A549 (cell line): ENCODE results near the gene ENTPD8. TPM values are rescaled to one million over a fixed set of nuclear protein-coding genes. Genes with fewer than 3 reads are reported as not detected.
A peak's percentile ranks its signal among the peaks of the same experiment; 100 is the strongest.

Source experiments
- ATAC-seq, 2 experiments: fragments of 200-7000 bp in 1 of 2; fragments of >200 bp in 1 of 2; cut with Nextera tagmentation in 1 of 2; cut with Tn5 transposase in 1 of 2; 3 replicates each; pipeline versions ENCODE4 v1.8.0 to v1.9.1; 2018 to 2020; ENCODE audit warnings: mild to moderate bottlenecking in 1 of 2, moderate library complexity in 1 of 2
- CTCF ChIA-PET: fragments of 300-600 bp; sonication (Branson Sonifier 250); formaldehyde crosslinking; extraction: SDS; loops from one replicate; lab custom pipeline; 2021; ENCODE audit warnings: antibody characterized with exemption, inconsistent platforms; lab: Yijun Ruan, JAX
- POLR2A ChIA-PET: fragments of 350-600 bp; formaldehyde crosslinking; extraction: SDS; loops from one replicate; lab custom pipeline; 2021; ENCODE audit warnings: antibody characterized with exemption, inconsistent platforms; lab: Yijun Ruan, JAX
- DNase-seq, 2 experiments: peaks; one replicate each; pipeline versions ENCODE4 v3.0.0 to v3.0.0-alpha.2; 2011 to 2016; ENCODE audit warnings: low read depth in 1 of 2, low spot score in 1 of 2
- FAIRE-seq: peaks from 2 replicates; lab custom pipeline; 2011; peaks lifted over from hg19 to GRCh38; lab: Jason Lieb, UNC
- H3K27ac ChIP-seq, 2 experiments: fragments of >200 bp; sonication (Bioruptor Twin); formaldehyde crosslinking; 3 replicates each; pipeline ENCODE4 v1.5.1; 2016 to 2017
- H3K4me1 ChIP-seq: fragments of >200 bp; sonication (Bioruptor Twin); formaldehyde crosslinking; 3 replicates; pipeline ENCODE4 v1.6.1; 2016
- H3K4me2 ChIP-seq: fragments of >200 bp; sonication (Bioruptor Twin); formaldehyde crosslinking; 3 replicates; pipeline ENCODE4 v1.6.1; 2016
- H3K4me3 ChIP-seq: fragments of >200 bp; sonication (Bioruptor Twin); formaldehyde crosslinking; 3 replicates; pipeline ENCODE4 v1.5.1; 2016
- H3K9me3 ChIP-seq: fragments of >200 bp; sonication (Bioruptor Twin); formaldehyde crosslinking; 3 replicates; pipeline ENCODE4 v1.6.1; 2016
- CEBPB ChIP-seq, 2 experiments: fragments of >200 bp in 1 of 2; sonication (Bioruptor Twin) in 1 of 2; formaldehyde crosslinking in 1 of 2; IDR thresholded peaks; 2 replicates each; pipeline ENCODE4 v1.6.1; 2012 to 2016
- FOSB ChIP-seq: fragments of 250-450 bp; sonication (Bioruptor Pico); IDR thresholded peaks from 2 replicates; pipeline ENCODE4 v1.5.0; 2020; ENCODE audit warnings: mild to moderate bottlenecking, moderate library complexity
- FOSL2 ChIP-seq, 2 experiments: fragments of 450-650 bp in 1 of 2; fragments of >200 bp in 1 of 2; sonication (Bioruptor Twin) in 1 of 2; formaldehyde crosslinking; IDR thresholded peaks; 2 replicates each; pipeline versions ENCODE4 v1.5.0 to v1.6.1; 2016 to 2020; ENCODE audit warnings: mild to moderate bottlenecking in 1 of 2, moderate library complexity in 1 of 2
- GATA3 ChIP-seq: IDR thresholded peaks from 2 replicates; pipeline ENCODE4 v1.6.1; 2012; ENCODE audit warnings: borderline replicate concordance
- HEYL ChIP-seq: fragments of 250-450 bp; sonication (Bioruptor Pico); IDR thresholded peaks from 2 replicates; pipeline ENCODE4 v1.8.0; 2021; ENCODE audit warnings: mild to moderate bottlenecking, moderate library complexity
- JUN ChIP-seq, 2 experiments: fragments of >200 bp; sonication (Bioruptor Twin); formaldehyde crosslinking; IDR thresholded peaks; 2 replicates in 1 of 2; 3 replicates in 1 of 2; pipeline ENCODE4 v1.6.1; 2016 to 2017
- KDM1A ChIP-seq: fragments of 200-600 bp; sonication (generic); IDR thresholded peaks from 2 replicates; pipeline ENCODE4 v1.6.1; 2016; ENCODE audit warnings: low read depth, mild to moderate bottlenecking
- MAZ ChIP-seq: fragments of 150-350 bp; IDR thresholded peaks from 2 replicates; pipeline ENCODE4 v1.6.1; 2014; ENCODE audit warnings: antibody characterized with exemption, low read depth, low read length, borderline replicate concordance
- MYC ChIP-seq: IDR thresholded peaks from 2 replicates; pipeline ENCODE4 v1.6.1; 2012; ENCODE audit warnings: mild to moderate bottlenecking, inconsistent platforms, low read length, improper control_type of control experiment, borderline replicate concordance
- POLR2AphosphoS2 ChIP-seq: conservative IDR thresholded peaks from 2 replicates; pipeline ENCODE4 v1.6.1; 2012; ENCODE audit warnings: low read length, improper control_type of control experiment, inconsistent platforms
- RARB ChIP-seq: fragments of 250-450 bp; sonication (Bioruptor Pico); IDR thresholded peaks from 2 replicates; pipeline ENCODE4 v1.8.0; 2021; ENCODE audit warnings: mild to moderate bottlenecking, moderate library complexity
- ZC3H11A ChIP-seq: fragments of 450-650 bp; IDR thresholded peaks from 2 replicates; pipeline ENCODE4 v1.6.1; 2014; ENCODE audit warnings: antibody characterized with exemption, mild to moderate bottlenecking
- WGBS: methylation state at CpG from one replicate; pipeline ENCODE4 v1.1.6; 2017; ENCODE audit errors: missing lambda C conversion rate; 5-methylcytosine and 5-hydroxymethylcytosine counted together
- polyA plus RNA-seq, 4 experiments: library from polyadenylated mRNA; depleted of rRNA in 3 of 4; stranded (reverse); fragments of >200 nt; fragmentation: RNase III in 1 of 4; extraction: RNeasy Plus Mini Kit Qiagen cat#74134 plus additional on column Dnase treatment in 1 of 4; gene quantifications; 2 replicates in 3 of 4; 3 replicates in 1 of 4; pipeline ENCODE4 v1.2.3, GENCODE V29; 2011 to 2017
- TF ChIP-seq, protein P1 (sequence below): fragments of >200 bp; sonication (Bioruptor Twin); formaldehyde crosslinking; IDR thresholded peaks from 2 replicates; pipeline ENCODE4 v1.6.1; 2016
- TF ChIP-seq, protein P2 (sequence below): IDR thresholded peaks from 2 replicates; pipeline ENCODE4 v1.6.1; 2012
- TF ChIP-seq, protein P3 (sequence below): IDR thresholded peaks from 2 replicates; pipeline ENCODE4 v1.6.1; 2012; ENCODE audit warnings: low read depth, borderline replicate concordance
- TF ChIP-seq, protein P4 (sequence below): fragments of 200-600 bp; sonication (generic); IDR thresholded peaks from 2 replicates; pipeline ENCODE4 v1.6.1; 2016; ENCODE audit warnings: antibody characterized with exemption, mild to moderate bottlenecking, moderate library complexity
- TF ChIP-seq, protein P5 (sequence below): fragments of >200 bp; sonication (Bioruptor Twin); formaldehyde crosslinking; IDR thresholded peaks from 3 replicates; pipeline ENCODE4 v1.6.1; 2016
- TF ChIP-seq, protein P6 (sequence below): fragments of 250-450 bp; sonication (Bioruptor Pico); IDR thresholded peaks from 2 replicates; pipeline ENCODE4 v1.5.0; 2021; ENCODE audit warnings: mild to moderate bottlenecking, moderate library complexity, borderline replicate concordance

Gene ENTPD8
- polyA plus RNA-seq, 2 of the 4 experiments (the other 2 are of a cell fraction): 0.18 to 0.36 TPM

DNA sequence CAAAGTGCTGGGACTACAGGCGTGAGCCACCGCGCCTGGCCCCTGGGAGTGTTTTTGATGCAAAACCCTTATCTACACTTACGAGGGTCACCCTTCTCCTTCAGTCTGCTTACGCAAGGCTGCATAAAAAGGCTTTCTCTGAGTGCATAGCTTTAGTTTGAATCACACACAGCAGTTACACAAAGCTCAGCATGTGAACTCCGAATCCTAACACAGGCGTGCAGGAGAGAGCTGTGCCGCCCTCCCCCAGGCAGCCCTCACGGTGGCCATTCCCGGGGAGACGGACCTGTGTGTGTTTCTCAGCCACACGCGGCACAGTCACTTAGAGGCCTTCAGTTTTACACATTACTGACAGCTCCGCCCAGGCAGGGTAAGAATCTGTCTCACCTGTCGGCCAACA, 44.9 kb downstream of the ENTPD8 start:
- H3K9me3 ChIP-seq: no peaks in the 10 kb centered on the region
- TF ChIP-seq, protein P1, sequence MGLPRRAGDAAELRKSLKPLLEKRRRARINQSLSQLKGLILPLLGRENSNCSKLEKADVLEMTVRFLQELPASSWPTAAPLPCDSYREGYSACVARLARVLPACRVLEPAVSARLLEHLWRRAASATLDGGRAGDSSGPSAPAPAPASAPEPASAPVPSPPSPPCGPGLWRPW: no peak
- TF ChIP-seq, protein P2, sequence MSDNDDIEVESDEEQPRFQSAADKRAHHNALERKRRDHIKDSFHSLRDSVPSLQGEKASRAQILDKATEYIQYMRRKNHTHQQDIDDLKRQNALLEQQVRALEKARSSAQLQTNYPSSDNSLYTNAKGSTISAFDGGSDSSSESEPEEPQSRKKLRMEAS: peak; percentile 47; the same call in 1 of the 2 replicates
- TF ChIP-seq CEBPB (IDR thresholded peaks at IDR 0.05) (peak; percentile 25 to 86; a peak in 3 of 4 replicates), FOSL2 (IDR thresholded peaks at IDR 0.05) (no peak), FOSL2 (CRISPR knock-in tag; IDR thresholded peaks at IDR 0.05) (peak; percentile 45), JUN (IDR thresholded peaks at IDR 0.05) (no peak)
- TF ChIP-seq, protein P3, sequence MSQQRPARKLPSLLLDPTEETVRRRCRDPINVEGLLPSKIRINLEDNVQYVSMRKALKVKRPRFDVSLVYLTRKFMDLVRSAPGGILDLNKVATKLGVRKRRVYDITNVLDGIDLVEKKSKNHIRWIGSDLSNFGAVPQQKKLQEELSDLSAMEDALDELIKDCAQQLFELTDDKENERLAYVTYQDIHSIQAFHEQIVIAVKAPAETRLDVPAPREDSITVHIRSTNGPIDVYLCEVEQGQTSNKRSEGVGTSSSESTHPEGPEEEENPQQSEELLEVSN: no peak
- TF ChIP-seq, all 56 proteins: peak for 3
- Histone ChIP-seq H3K4me2 (peak overlapping the region; percentile 24; the same call in 1 of the 3 replicates), H3K4me3 (no peak overlapping the region), H3K4me1 (peaks cover 7% of the 10 kb centered on the region), H3K27ac (peak overlapping the region in 1 of 2 experiments; percentile 70; a peak in 3 of 6 replicates)
- WGBS: 44% methylated on average over 15 of the region's 15 CpGs
- FAIRE-seq (no peak), ATAC-seq (peak; percentile 80 to 87), DNase-seq (peak; percentile 31 to 71)
- ChIA-PET CTCF (interaction anchor here (0.7 to 3.0 kb wide), 5 partner anchors 12 to 150 kb away, joined by 3 to 12 read pairs (median 3); partner anchors contain the start of genes EXD3 and NOXA1), POLR2A (interaction anchor here (0.6 to 1.1 kb wide), 2 partner anchors 94 to 109 kb away, joined by 3 to 8 read pairs; partner anchors contain the start of gene NRARP)

DNA sequence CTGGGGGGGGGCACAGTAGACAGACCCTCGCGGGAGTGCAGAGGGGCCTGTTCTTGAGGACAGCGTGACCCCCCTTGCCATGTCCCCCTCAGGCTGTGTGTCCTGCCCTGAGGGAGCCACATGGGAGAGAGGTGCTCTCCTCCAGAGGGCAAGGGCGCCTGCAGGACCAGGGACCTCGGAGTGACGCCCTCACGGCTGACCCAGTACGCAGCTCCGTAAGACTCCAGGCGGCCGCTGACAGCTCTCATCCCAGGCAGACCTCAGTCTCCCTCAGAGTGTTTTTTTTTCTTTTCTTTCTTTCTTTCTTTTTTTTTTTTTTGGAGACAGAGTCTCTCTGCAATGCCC, 45.5 kb downstream of the ENTPD8 start:
- Histone ChIP-seq H3K27ac (peak overlapping the region in 1 of 2 experiments; percentile 70; a peak in 2 of 6 replicates), H3K4me3 (no peak overlapping the region), H3K4me1 (peaks cover 7% of the 10 kb centered on the region), H3K4me2 (0 out of 3 replicates have a peak overlapping the region, but pooled peaks have one; percentile 10), H3K9me3 (no peaks in the 10 kb centered on the region)
- no peak for DNase-seq
- peak in 1 of 2 experiments; percentile 14; a peak in 1 of 6 replicates for ATAC-seq
- POLR2A ChIA-PET: interaction anchor here (0.6 to 1.1 kb wide), 2 partner anchors 94 to 110 kb away, joined by 3 to 8 read pairs; partner anchors contain the start of gene NRARP
- no peak for FAIRE-seq
- no peak for TF ChIP-seq KDM1A
- TF ChIP-seq, protein P4, sequence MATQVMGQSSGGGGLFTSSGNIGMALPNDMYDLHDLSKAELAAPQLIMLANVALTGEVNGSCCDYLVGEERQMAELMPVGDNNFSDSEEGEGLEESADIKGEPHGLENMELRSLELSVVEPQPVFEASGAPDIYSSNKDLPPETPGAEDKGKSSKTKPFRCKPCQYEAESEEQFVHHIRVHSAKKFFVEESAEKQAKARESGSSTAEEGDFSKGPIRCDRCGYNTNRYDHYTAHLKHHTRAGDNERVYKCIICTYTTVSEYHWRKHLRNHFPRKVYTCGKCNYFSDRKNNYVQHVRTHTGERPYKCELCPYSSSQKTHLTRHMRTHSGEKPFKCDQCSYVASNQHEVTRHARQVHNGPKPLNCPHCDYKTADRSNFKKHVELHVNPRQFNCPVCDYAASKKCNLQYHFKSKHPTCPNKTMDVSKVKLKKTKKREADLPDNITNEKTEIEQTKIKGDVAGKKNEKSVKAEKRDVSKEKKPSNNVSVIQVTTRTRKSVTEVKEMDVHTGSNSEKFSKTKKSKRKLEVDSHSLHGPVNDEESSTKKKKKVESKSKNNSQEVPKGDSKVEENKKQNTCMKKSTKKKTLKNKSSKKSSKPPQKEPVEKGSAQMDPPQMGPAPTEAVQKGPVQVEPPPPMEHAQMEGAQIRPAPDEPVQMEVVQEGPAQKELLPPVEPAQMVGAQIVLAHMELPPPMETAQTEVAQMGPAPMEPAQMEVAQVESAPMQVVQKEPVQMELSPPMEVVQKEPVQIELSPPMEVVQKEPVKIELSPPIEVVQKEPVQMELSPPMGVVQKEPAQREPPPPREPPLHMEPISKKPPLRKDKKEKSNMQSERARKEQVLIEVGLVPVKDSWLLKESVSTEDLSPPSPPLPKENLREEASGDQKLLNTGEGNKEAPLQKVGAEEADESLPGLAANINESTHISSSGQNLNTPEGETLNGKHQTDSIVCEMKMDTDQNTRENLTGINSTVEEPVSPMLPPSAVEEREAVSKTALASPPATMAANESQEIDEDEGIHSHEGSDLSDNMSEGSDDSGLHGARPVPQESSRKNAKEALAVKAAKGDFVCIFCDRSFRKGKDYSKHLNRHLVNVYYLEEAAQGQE: no peak
- no peak for TF ChIP-seq HEYL (CRISPR knock-in tag)
- TF ChIP-seq RARB (CRISPR knock-in tag): no peak
- TF ChIP-seq MYC: no peak
- TF ChIP-seq, protein P3: no peak
- no peak for TF ChIP-seq MAZ
- TF ChIP-seq POLR2AphosphoS2: no peak
- TF ChIP-seq GATA3: no peak
- TF ChIP-seq, protein P5, sequence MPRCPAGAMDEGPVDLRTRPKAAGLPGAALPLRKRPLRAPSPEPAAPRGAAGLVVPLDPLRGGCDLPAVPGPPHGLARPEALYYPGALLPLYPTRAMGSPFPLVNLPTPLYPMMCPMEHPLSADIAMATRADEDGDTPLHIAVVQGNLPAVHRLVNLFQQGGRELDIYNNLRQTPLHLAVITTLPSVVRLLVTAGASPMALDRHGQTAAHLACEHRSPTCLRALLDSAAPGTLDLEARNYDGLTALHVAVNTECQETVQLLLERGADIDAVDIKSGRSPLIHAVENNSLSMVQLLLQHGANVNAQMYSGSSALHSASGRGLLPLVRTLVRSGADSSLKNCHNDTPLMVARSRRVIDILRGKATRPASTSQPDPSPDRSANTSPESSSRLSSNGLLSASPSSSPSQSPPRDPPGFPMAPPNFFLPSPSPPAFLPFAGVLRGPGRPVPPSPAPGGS: no peak
- no peak for TF ChIP-seq ZC3H11A
- TF ChIP-seq, protein P6, sequence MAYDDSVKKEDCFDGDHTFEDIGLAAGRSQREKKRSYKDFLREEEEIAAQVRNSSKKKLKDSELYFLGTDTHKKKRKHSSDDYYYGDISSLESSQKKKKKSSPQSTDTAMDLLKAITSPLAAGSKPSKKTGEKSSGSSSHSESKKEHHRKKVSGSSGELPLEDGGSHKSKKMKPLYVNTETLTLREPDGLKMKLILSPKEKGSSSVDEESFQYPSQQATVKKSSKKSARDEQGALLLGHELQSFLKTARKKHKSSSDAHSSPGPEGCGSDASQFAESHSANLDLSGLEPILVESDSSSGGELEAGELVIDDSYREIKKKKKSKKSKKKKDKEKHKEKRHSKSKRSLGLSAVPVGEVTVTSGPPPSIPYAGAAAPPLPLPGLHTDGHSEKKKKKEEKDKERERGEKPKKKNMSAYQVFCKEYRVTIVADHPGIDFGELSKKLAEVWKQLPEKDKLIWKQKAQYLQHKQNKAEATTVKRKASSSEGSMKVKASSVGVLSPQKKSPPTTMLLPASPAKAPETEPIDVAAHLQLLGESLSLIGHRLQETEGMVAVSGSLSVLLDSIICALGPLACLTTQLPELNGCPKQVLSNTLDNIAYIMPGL (CRISPR knock-in tag): no peak
- no peak for TF ChIP-seq FOSB (CRISPR knock-in tag)
- CTCF ChIA-PET: interaction anchor here (0.6 to 3.0 kb wide), 6 partner anchors 12 to 291 kb away, joined by 3 to 12 read pairs (median 4); partner anchors contain the start of genes EXD3 and NOXA1
- WGBS: 86% methylated on average over 9 of the region's 11 CpGs
